ENCODE results near the gene LIM2.

Gene LIM2

GRCh38 chr19:51368366-51369282, 19.1 kb downstream of the LIM2 start, which contains the start of gene CLDND2:
TSS of gene CLDND2 (minus strand) at chr19:51369003. CDS start at chr19:51368577, 426 bp downstream.
- Histone ChIP-seq H3K4me3 (peak within 1 kb of the TSS; percentile 71 to 97), H3K36me3 (no peaks in the 10 kb centered on the region), H3K4me1 (peaks cover 0 to 29% (median 19%) of the 10 kb centered on the region in 4 donors), H3K27me3 (peaks cover 0 to 2% of the 10 kb centered on the region in 2 donors), H3K27ac (peak within 1 kb of the TSS; percentile 97), H3K9me3 (no peaks in the 10 kb centered on the region)
- no peak for TF ChIP-seq CTCF (IDR thresholded peaks at IDR 0.05)
- intact Hi-C loops (cut with DNase I; ENCODE audit: low total_unique reads): loop anchor here (10.0 kb wide), 1 partner anchor 316 kb away; no protein-coding TSS in a partner anchor
- DNase-seq: no peak

GRCh38 chr19:51367565-51368365, 20.0 kb downstream of the LIM2 start:
- peak; percentile 99 to 100 for DNase-seq
- H3K36me3 ChIP-seq: no peaks in the 10 kb centered on the region
- peaks cover 0 to 29% (median 22%) of the 10 kb centered on the region in 4 donors for H3K4me1 ChIP-seq
- H3K4me3 ChIP-seq: peak overlapping the region; percentile 71 to 97
- H3K27ac ChIP-seq: peak overlapping the region; percentile 97
- H3K9me3 ChIP-seq: no peaks in the 10 kb centered on the region
- no peak for TF ChIP-seq CTCF (IDR thresholded peaks at IDR 0.05)
- intact Hi-C loops (cut with DNase I; ENCODE audit: low total_unique reads): loop anchor here (10.0 kb wide), 1 partner anchor 317 kb away; no protein-coding TSS in a partner anchor
- H3K27me3 ChIP-seq: peaks cover 0 to 2% of the 10 kb centered on the region in 2 donors

- H3K4me3 ChIP-seq: peak overlapping the region; percentile 71 to 97
- no peaks in the 10 kb centered on the region for H3K36me3 ChIP-seq
- no peak for DNase-seq
- intact Hi-C loops (cut with DNase I; ENCODE audit: low total_unique reads): loop anchor here (10.0 kb wide), 1 partner anchor 318 kb away; no protein-coding TSS in a partner anchor
- H3K27me3 ChIP-seq: no peaks in the 10 kb centered on the region
- peak overlapping the region; percentile 97 for H3K27ac ChIP-seq
- H3K4me1 ChIP-seq: peaks cover 0 to 34% (median 24%) of the 10 kb centered on the region in 4 donors
- TF ChIP-seq CTCF (IDR thresholded peaks at IDR 0.05): no peak
- H3K9me3 ChIP-seq: no peaks in the 10 kb centered on the region
These were observed 20.6 kb downstream of the LIM2 start for GRCh38 chr19:51367255-51367564.

DNA sequence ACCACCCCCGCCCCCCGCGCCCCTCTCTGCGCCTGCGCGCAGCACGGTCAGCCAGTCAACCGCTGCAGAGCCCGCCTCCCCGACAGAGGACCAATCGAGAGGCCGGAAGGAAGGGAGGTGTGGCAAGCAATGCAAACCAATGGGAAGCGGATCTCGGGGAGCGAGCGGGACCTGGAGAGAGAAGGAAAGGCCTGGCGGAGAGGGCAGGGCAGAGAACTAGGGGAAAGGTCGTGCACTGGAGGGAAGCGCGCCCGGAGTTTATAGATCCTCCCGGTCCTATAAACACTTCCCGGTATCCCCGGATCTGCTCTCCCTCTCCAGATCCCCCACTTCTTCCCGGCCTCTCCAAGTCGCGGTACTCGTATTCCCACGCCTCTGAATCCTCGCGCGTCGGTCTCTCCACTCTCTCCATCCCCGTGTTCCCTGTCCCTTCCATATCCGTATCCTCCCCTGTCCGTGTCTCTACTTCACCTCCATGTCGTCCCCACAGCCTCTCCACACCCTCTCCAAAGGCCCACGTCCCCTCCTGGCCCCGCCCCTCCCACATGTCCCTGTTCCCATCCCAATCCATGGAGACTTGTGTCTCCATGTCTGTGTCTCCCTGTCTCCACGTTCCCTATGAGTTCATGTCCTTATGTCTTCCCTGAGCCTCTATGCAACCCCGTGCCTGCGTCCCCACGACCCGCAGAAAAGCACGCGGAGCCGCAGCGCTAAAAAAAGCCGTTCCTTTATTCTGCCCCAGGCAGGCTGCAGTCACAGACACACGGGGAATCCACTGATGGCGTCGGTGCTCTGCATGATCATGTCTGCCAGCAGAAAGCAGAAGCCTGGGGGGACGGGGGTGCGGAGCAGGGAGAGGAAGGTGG, 21.2 kb downstream of the LIM2 start:
- Histone ChIP-seq H3K36me3 (no peaks in the 10 kb centered on the region), H3K4me1 (peaks cover 0 to 34% (median 25%) of the 10 kb centered on the region in 4 donors), H3K27ac (peak overlapping the region; percentile 97), H3K9me3 (no peaks in the 10 kb centered on the region), H3K27me3 (no peaks in the 10 kb centered on the region), H3K4me3 (peak overlapping the region; percentile 71 to 97)
- no peak for TF ChIP-seq CTCF (IDR thresholded peaks at IDR 0.05)
- DNase-seq: peak; percentile 99 to 100
- intact Hi-C loops (cut with DNase I; ENCODE audit: low total_unique reads): loop anchor here (1.0 to 10.0 kb wide), 2 partner anchors 26 to 318 kb away; no protein-coding TSS in a partner anchor
